MM.1S (cell line): Measurements from ENCODE around the gene TMC2.

Source experiments
- CTCF ChIP-seq: fragments of 300-600 bp; sonication (generic); IDR thresholded peaks from 2 replicates; pipeline ENCODE4 v1.5.1; 2016; ENCODE audit warnings: antibody characterized with exemption, low read length, mixed read lengths
- EZH2 ChIP-seq: fragments of 300-600 bp; sonication (generic); optimal IDR thresholded peaks from 2 replicates; pipeline ENCODE3; 2017; ENCODE audit warnings: low read depth, mild to moderate bottlenecking, antibody characterized with exemption, low read length, mixed read lengths
- EZH2phosphoT487 ChIP-seq: fragments of 300-600 bp; sonication (generic); IDR thresholded peaks from 2 replicates; pipeline ENCODE4 v1.6.1; 2018; ENCODE audit warnings: antibody characterized with exemption, low read length

GRCh38 chr20:2651772-2652723, 115.7 kb downstream of the TMC2 start, which contains the start of gene NOP56:
- TF ChIP-seq EZH2, result no peak
- TF ChIP-seq CTCF, result no peak
- no peak for TF ChIP-seq EZH2phosphoT487
